GM19239 (cell line): Measurements from ENCODE around the gene POLR1G.
"Not testable (repeated sequence)": the region's sequence is repeated elsewhere in the genome, so short reads cannot be mapped to it uniquely, and the experiment has no call there.

Source experiments
- DNase-seq: peaks from one replicate; pipeline ENCODE4 v3.0.0; 2011; ENCODE audit warnings: low spot score; ENCODE audit not compliant: insufficient read length
- FAIRE-seq: peaks from 2 replicates; lab custom pipeline; 2011; peaks lifted over from hg19 to GRCh38; lab: Jason Lieb, UNC

POLR1G gene

GRCh38 chr19:45391871-45392665 is 14.4 kb upstream of the POLR1G start:
- DNase-seq (no peak), FAIRE-seq (no peak)

DNA sequence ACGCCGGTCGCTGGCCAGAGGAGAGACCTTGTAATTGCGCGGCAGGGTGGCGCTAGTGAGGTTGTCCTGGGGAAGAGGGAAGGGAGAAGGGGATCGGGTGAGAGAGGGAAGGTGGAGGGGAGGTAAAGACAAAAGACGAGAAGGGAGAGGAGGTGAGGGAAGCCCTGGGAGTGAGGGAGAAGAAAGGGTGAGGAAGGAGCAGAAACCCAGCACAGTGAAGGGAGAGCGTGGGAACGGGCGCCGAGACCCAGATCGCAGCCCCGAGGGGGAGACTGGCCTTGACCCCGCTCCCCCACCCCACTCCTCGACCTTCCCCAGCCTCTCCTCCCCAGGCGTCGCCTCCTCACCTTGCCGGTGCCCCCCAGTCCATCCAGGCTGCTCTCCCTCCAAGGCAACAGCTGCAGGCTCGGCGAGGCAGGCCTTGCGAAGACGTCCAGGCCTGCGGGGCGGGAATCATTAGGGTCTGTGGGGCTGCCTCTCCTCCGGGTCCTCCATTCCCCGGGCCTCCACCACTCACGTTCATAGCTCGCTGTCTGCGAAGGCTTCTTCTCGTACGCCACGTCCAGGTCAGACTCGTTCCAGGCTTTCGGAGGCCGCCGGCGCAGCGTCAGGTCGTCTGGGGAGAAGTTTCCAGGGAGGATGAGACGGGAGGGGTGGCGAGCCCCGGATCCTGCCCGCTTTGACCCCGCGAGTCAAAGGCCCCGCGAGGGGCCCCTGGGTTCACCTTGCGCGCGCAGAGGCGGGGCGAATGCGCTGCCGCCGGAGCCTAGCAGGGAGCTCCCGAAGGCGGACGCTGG is 10.4 kb upstream of the POLR1G start:
- no peak for DNase-seq
- no peak for FAIRE-seq

DNA sequence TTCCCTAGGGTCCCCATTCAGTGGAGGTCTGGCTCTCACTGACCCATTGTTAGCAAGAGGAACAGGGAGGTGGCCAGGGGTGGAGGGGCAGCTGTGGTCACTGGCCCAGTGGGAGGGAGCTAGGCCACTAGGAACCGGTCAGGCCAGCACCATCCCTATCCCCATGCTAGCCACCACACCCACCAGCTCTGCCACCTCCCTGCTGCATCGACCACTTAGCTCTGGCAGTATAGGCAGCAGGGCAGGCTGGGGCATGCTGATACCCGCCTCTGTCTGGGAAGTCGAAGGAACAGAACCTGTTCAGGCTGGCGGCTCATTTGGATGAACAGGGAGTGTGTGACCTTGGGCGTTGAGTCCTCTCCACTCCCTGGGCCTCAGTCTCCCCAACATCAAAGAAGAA is 6.3 kb upstream of the POLR1G start:
- FAIRE-seq (no peak), DNase-seq (no peak)

DNA sequence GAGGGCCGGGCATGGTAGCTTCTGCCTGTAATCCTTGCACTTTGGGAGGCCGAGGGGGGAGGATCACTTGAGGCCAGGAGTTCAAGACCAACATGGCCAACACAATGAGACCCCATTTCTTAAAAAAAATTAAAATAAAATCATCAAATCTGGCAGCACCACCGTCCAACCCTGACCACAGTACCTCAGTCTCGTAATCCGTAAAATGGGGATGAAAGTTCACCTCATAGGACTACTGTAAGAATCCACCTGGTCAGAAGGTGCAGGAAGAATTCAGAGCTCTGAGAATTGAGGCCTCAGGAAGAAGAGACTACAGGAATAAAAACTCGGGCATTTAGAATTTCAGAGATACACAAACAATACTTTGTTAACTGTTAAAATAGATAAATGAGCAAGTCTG is 4.6 kb upstream of the POLR1G start:
- FAIRE-seq, result no peak

GRCh38 chr19:45402298-45403061 is 4.0 kb upstream of the POLR1G start:
- no peak for FAIRE-seq
- DNase-seq, result no peak

More for the DNA sequence above, 4.6 kb upstream of the POLR1G start:
- no peak for DNase-seq

GRCh38 chr19:45403272-45403671 is 3.2 kb upstream of the POLR1G start:
- DNase-seq (no peak), FAIRE-seq (no peak)

DNA sequence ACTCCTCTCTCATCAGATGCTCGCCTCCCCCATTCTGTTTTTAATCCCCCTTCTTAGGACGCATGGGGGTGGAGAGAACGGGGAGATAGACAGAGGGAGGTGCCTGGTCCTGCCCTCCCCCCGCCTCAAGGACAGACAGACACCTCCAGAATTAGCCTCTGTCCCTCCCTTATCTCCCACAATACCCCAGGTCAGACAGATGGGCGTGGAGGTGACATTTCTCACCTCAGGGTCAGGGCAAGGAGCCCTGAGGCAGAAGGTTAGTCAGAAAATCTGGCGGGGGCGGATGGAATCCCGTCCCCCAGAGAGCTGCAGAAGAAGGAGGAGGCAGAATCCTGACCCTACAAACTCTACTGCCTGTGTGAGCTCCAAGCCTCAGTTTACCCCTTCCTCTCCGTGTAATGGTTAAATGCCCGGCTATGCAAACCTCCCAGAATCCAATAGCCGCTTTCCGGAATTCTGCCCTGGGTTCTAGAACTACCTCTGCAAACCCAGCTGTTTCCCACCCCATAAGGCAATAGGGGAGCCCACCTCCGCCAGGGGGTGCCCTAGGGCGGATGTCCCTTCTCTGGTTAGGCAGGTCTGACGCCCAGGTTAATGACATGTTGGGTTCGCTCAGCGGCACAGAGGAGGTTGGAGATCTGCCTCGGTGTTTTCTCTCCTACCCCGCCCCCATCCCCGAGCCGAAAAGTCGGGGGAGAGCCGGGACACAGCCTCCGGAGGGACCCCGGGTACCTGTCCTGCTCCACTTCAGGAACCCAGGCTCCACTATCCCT is 2.5 kb upstream of the POLR1G start:
- FAIRE-seq, result peak; percentile 31
- DNase-seq, result no peak

- FAIRE-seq (no peak), DNase-seq (no peak)
These were observed 1.6 kb upstream of the POLR1G start, which contains the start of gene PPP1R13L for GRCh38 chr19:45404557-45405434. Gene PPP1R13L (minus strand): TSS chr19:45405069. CDS start chr19:45398318, 6,751 bp downstream.

DNA sequence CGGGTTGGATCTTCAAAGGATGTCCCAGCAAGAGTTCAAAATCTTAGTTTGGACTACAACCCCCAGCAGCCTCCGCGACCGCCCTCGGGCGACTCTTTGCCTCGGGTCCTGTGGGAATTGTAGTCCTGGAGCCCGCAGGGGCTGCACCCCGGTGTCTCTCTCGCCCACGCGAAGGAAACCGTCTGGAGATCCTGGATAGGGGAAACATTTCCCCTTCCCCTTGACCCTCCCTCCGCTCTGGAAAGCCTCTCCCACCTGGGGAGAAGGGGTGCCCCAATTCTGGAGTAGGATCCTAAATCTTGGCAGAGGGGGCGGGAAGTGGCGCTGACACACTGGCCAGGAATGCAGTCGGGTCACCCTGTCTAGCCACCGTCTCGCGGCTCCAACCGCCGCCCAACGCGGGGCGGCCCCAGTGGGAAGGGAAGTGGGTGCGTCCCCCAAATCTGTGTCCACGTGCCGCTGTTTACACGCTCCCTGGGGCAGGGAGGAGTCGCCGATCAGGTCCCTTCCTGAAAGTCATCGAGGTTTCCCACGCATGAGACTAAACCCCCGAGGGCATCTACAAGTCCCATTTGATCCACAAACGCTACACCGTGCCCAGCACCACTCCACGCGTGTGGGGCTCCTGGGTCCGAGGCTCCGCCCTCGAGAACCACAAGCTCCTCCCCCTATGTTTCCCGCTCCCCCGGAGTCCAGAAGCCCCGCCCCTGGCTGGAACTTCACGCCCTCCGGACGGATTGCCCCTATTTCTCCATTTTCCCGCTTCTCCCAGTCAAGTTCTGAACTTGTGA is 814 bp upstream of the POLR1G start:
- FAIRE-seq (peak; percentile 73), DNase-seq (peak; percentile 83)

GRCh38 chr19:45407091-45407375 is 589 bp downstream of the POLR1G start:
- FAIRE-seq, result no peak
- no peak for DNase-seq

- not testable (repeated sequence) for FAIRE-seq
These were observed 1.1 kb downstream of the POLR1G start for GRCh38 chr19:45407585-45407984.

DNA sequence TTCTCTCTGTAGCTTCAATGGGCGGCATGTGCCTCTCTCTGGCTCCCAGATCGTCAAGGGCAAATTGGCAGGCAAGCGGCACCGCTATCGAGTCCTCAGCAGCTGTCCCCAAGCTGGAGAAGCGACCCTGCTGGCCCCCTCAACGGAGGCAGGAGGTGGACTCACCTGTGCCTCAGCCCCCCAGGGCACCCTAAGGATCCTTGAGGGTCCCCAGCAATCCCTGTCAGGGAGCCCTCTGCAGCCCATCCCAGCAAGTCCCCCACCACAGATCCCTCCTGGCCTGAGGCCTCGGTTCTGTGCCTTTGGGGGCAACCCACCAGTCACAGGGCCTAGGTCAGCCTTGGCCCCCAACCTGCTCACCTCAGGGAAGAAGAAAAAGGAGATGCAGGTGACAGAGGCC is 1.7 kb downstream of the POLR1G start:
- FAIRE-seq, result no peak
- no peak for DNase-seq

More at GRCh38 chr19:45407585-45407984, 1.1 kb downstream of the POLR1G start:
- DNase-seq, result not testable (repeated sequence)

DNA sequence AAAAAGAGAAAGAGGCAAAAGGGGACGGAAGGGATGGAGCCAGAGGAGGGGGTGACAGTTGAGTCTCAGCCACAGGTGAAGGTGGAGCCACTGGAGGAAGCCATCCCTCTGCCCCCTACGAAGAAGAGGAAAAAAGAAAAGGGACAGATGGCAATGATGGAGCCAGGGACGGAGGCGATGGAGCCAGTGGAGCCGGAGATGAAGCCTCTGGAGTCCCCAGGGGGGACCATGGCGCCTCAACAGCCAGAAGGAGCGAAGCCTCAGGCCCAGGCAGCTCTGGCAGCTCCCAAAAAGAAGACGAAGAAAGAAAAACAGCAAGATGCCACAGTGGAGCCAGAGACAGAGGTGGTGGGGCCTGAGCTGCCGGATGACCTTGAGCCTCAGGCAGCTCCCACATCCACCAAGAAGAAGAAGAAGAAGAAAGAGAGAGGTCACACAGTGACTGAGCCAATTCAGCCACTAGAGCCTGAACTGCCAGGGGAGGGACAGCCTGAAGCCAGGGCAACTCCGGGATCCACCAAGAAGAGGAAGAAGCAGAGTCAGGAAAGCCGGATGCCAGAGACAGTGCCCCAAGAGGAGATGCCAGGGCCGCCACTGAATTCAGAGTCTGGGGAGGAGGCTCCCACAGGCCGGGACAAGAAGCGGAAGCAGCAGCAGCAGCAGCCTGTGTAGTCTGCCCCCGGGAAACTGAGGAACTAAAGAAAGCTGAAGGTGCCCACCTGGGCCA is 2.5 kb downstream of the POLR1G start:
- DNase-seq (no peak), FAIRE-seq (no peak)

- no peak for DNase-seq
- no peak for FAIRE-seq
These were observed 3.1 kb downstream of the POLR1G start for GRCh38 chr19:45409557-45409920.

DNA sequence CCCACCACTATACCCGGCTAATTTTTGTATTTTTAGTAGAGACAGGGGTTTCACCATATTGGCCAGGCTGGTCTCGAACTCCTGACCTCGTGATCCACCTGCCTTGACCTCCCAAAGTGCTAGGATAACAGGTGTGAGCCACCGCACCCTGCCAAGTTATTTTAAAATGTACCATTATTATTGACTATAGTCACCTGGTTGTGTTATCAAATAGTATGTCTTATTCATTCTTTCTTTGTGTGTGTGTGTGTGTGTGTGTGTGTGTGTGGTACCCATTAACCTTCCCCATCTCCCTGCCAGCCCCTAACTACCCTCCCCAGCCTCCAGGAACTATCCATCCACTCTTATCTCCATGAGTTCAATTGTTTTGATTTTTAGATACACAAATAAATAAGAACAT is 3.9 kb downstream of the POLR1G start:
- FAIRE-seq, DNase-seq: not testable (repeated sequence)

DNA sequence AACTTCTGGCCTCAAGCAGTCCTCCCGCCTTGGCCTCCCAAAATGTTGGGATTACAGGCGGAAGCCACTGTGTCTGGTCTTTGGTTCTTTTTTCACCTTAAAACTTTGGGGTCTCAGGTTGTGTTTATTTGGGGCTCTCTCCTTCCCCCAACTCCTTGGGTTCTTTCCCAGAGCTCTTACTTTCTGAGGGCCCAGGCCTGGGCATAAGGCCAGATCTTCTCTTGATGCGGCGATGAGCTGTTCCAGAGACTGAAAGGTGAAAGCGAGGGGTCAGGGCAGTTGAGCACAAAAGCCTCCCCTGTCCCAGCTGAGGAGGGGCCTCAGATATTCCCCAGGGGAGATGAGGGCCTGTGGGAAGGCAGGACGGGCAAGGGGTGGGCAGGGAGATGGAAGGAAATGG is 7.1 kb downstream of the POLR1G start:
- FAIRE-seq, result no peak
- no peak for DNase-seq

GRCh38 chr19:45414468-45414867 is 8.0 kb downstream of the POLR1G start:
- no peak for DNase-seq
- no peak for FAIRE-seq

- DNase-seq, result no peak
- FAIRE-seq, result no peak
These were observed 10.7 kb downstream of the POLR1G start for GRCh38 chr19:45417151-45417550.
